CD4-positive, alpha-beta T cell (primary cell): ENCODE data around the gene MAST4. TPM values are rescaled to one million over a fixed set of nuclear protein-coding genes. Genes with fewer than 3 reads are reported as not detected.

ENCODE experiments used
- ATAC-seq: fragments of 200-7000 bp; cut with Tn5 transposase; one replicate; pipeline ENCODE4 v1.10.0; 2022; ENCODE audit warnings: mild to moderate bottlenecking; ENCODE audit not compliant: poor library complexity
- CTCF ChIA-PET: fragments of 350-600 bp; sonication (Branson Sonifier 250); formaldehyde crosslinking; loops from one replicate; lab custom pipeline; 2021; ENCODE audit warnings: antibody characterized with exemption, inconsistent platforms; lab: Charles Lee
- POLR2A ChIA-PET: fragments of 350-600 bp; sonication (Branson Sonifier 250); formaldehyde crosslinking; loops from one replicate; lab custom pipeline; 2021; ENCODE audit warnings: antibody characterized with exemption, inconsistent platforms; lab: Charles Lee
- DNase-seq, 14 experiments: peaks; one replicate each; pipeline ENCODE4 v3.0.0-alpha.2; 2013 to 2020; ENCODE audit warnings: mixed read lengths in 2 of 14
- H3K27ac ChIP-seq, 2 donors: one replicate each; pipeline versions ENCODE4 v1.5.1 to v1.7.0; 2013; ENCODE audit warnings: low read length in 2 of 2, low read depth in 1 of 2, mild to moderate bottlenecking in 1 of 2
- H3K27me3 ChIP-seq, 2 experiments: 1 replicate in 1 of 2; 2 replicates in 1 of 2; pipeline versions ENCODE4 v1.6.1 to v1.7.0; 2013; ENCODE audit warnings: low read length in 2 of 2, control low read depth in 1 of 2, mild to moderate bottlenecking in 1 of 2, moderate library complexity in 1 of 2; ENCODE audit not compliant: insufficient read depth in 2 of 2, control insufficient read depth in 1 of 2
- H3K36me3 ChIP-seq: one replicate; pipeline ENCODE4 v1.6.1; 2013; ENCODE audit warnings: low read length, control low read depth; ENCODE audit not compliant: insufficient read depth
- H3K4me1 ChIP-seq: one replicate; pipeline ENCODE4 v1.6.1; 2013; ENCODE audit warnings: low read length, control low read depth; ENCODE audit not compliant: insufficient read depth
- H3K4me3 ChIP-seq: one replicate; pipeline ENCODE4 v1.5.1; 2013; ENCODE audit warnings: mild to moderate bottlenecking, low read length, moderate library complexity
- H3K9me3 ChIP-seq, 2 experiments: 1 replicate in 1 of 2; 2 replicates in 1 of 2; pipeline versions ENCODE4 v1.6.1 to v1.7.0; 2013; ENCODE audit warnings: low read length in 2 of 2, mild to moderate bottlenecking in 2 of 2, control low read depth in 1 of 2, moderate library complexity in 1 of 2; ENCODE audit not compliant: control insufficient read depth in 1 of 2, insufficient read depth in 1 of 2
- H3K27ac Mint-ChIP-seq: one replicate; pipeline ENCODE4 v1.8.0; 2020; ENCODE audit warnings: mixed read lengths
- H3K27me3 Mint-ChIP-seq: one replicate; pipeline ENCODE4 v1.8.0; 2021; ENCODE audit warnings: mixed read lengths
- H3K36me3 Mint-ChIP-seq: one replicate; pipeline ENCODE4 v1.8.0; 2021; ENCODE audit warnings: low read depth, mixed read lengths
- H3K4me1 Mint-ChIP-seq: one replicate; pipeline ENCODE4 v1.8.0; 2021; ENCODE audit warnings: low read depth, mixed read lengths
- H3K4me3 Mint-ChIP-seq: one replicate; pipeline ENCODE4 v1.8.0; 2020; ENCODE audit warnings: mild to moderate bottlenecking, mixed read lengths
- H3K9me3 Mint-ChIP-seq: one replicate; pipeline ENCODE4 v1.8.0; 2020; ENCODE audit warnings: mixed read lengths
- CTCF ChIP-seq: fragments of 200-600 bp; IDR thresholded peaks from one replicate; pipeline ENCODE4 v1.8.0; 2022; ENCODE audit warnings: antibody characterized with exemption, mild to moderate bottlenecking
- intact Hi-C, 2 experiments: fragments of 100-400 bp; cut with DNase I in 1 of 2; cut with micrococcal nuclease in 1 of 2; formaldehyde crosslinking; loops; one replicate each; pipeline versions ENCODE4 v1.15.1 to v1.9.0; 2023 to 2025; cut with DNase I, micrococcal nuclease
- total RNA-seq, 174 experiments: library from RNA in 2 of 174; stranded (reverse) in 2 of 174; gene quantifications; one replicate each; pipeline ENCODE4 v1.2.3 and lab custom pipeline; 2021 to 2026

Gene MAST4
- total RNA-seq, 2 experiments from 2014 or later: 21.3 to 21.6 TPM

- H3K9me3 Mint-ChIP-seq: no peaks in the 10 kb centered on the region
- no peaks in the 10 kb centered on the region for H3K9me3 ChIP-seq
- no peaks in the 10 kb centered on the region for H3K4me1 Mint-ChIP-seq
- TF ChIP-seq CTCF: no peak
- H3K36me3 ChIP-seq: no peaks in the 10 kb centered on the region
- H3K27me3 ChIP-seq: no peaks in the 10 kb centered on the region
- no peaks in the 10 kb centered on the region for H3K36me3 Mint-ChIP-seq
- H3K4me3 ChIP-seq: no peak overlapping the region
- no peak for ATAC-seq
- DNase-seq: no peak
- no peaks in the 10 kb centered on the region for H3K27me3 Mint-ChIP-seq
- H3K4me3 Mint-ChIP-seq: no peak overlapping the region
- H3K4me1 ChIP-seq: no peaks in the 10 kb centered on the region
- H3K27ac ChIP-seq: no peak overlapping the region
- intact Hi-C loops: no loop called here
- CTCF ChIA-PET: interaction anchor here (1.1 to 1.2 kb wide), 3 partner anchors 9 to 21 kb away, joined by 3 read pairs; no protein-coding TSS in a partner anchor
- POLR2A ChIA-PET: no interaction called here
- H3K27ac Mint-ChIP-seq: no peak overlapping the region
These were observed 277.8 kb downstream of the MAST4 start for GRCh38 chr5:66874004-66874403.

DNA sequence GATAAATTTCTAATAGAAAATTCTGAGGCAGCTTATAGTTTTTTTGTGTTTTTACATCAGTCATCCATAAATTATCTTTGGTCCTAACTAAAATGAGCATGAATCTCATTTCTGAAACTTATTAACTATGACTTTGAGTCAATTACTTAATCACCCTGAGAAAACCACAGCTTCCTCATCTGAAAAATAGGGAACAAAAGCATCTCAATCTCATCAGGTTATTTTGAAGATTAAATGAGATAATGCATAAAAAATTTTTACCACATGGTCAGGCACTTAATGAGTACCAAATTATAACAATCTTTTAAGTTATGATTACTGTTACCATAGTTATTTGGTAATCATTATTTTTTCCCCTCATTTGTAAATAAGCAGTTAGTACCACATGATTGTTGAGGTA, 279.1 kb downstream of the MAST4 start:
- ChIA-PET CTCF (interaction anchor here (1.1 kb wide), 1 partner anchor 20 kb away, joined by 3 read pairs; no protein-coding TSS in a partner anchor), POLR2A (no interaction called here)
- H3K4me3 ChIP-seq: no peak overlapping the region

DNA sequence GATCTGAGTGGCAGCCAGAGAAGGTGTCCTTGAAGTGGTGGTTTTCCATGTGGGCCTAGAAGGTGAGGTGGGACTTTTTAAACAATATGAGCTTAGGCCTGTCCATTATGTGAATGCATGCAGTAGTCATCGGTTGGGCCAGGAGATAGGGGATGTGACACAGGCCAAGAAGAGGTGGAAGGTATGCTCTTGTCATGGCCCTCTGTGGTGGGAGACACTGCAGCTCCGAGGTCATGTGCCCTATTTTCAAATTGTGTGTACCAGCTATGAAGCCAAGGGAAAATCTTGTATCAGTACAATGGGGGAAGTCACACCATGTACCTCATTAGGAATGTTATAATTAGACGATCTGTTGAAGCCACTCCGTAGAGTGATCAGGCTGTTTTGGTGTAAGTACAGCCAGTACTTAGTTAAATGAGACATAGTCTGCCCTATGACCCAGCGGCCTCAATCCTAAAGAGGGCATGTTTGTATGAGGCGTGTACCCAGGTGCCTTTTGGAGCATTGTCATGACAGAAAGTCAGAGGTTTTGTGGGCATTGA, 280.1 kb downstream of the MAST4 start:
- Histone ChIP-seq H3K9me3 (no peaks in the 10 kb centered on the region), H3K27ac (no peak overlapping the region), H3K36me3 (no peaks in the 10 kb centered on the region), H3K27me3 (no peaks in the 10 kb centered on the region), H3K4me3 (no peak overlapping the region), H3K4me1 (no peaks in the 10 kb centered on the region)
- ATAC-seq (no peak), DNase-seq (no peak)
- intact Hi-C loops: no loop called here
- Mint-ChIP-seq H3K4me3 (no peak overlapping the region), H3K27me3 (no peaks in the 10 kb centered on the region), H3K27ac (no peak overlapping the region), H3K9me3 (no peaks in the 10 kb centered on the region), H3K36me3 (no peaks in the 10 kb centered on the region), H3K4me1 (no peaks in the 10 kb centered on the region)
- no peak for TF ChIP-seq CTCF
- ChIA-PET CTCF (no interaction called here), POLR2A (no interaction called here)

More for the DNA sequence above, 279.1 kb downstream of the MAST4 start:
- Mint-ChIP-seq H3K9me3 (no peaks in the 10 kb centered on the region), H3K36me3 (no peaks in the 10 kb centered on the region), H3K4me1 (no peaks in the 10 kb centered on the region), H3K27ac (no peak overlapping the region), H3K4me3 (no peak overlapping the region), H3K27me3 (no peaks in the 10 kb centered on the region)
- DNase-seq: peak in 1 of 14 experiments; percentile 13
- Histone ChIP-seq H3K4me1 (no peaks in the 10 kb centered on the region), H3K36me3 (no peaks in the 10 kb centered on the region), H3K27me3 (no peaks in the 10 kb centered on the region), H3K9me3 (no peaks in the 10 kb centered on the region), H3K27ac (no peak overlapping the region)
- intact Hi-C loops: no loop called here
- ATAC-seq: no peak
- no peak for TF ChIP-seq CTCF
